Small intestine (tissue), 7 donors: ENCODE data around the gene CD164L2. TPM values are rescaled to one million over a fixed set of nuclear protein-coding genes. Genes with fewer than 3 reads are reported as not detected.
A peak's percentile ranks its signal among the peaks of the same experiment; 100 is the strongest.

Experiments used
- DNase-seq, 2 donors: peaks; one replicate each; pipeline versions ENCODE4 v3.0.0 to v3.0.0-alpha.2; 2013
- FAIRE-seq: peaks from 2 replicates; lab custom pipeline; 2012; peaks lifted over from hg19 to GRCh38; lab: Jason Lieb, UNC
- H3K27ac ChIP-seq, 3 donors: one replicate each; pipeline ENCODE4 v1.5.1; 2013; ENCODE audit warnings: low read length in 2 of 3, mild to moderate bottlenecking in 2 of 3, control low read depth in 1 of 3, inconsistent platforms in 1 of 3, low read depth in 1 of 3, moderate library complexity in 1 of 3
- H3K27me3 ChIP-seq, 3 donors: one replicate each; pipeline ENCODE4 v1.6.1; 2013; ENCODE audit warnings: low read length in 3 of 3, inconsistent platforms in 1 of 3; ENCODE audit not compliant: control insufficient read depth in 3 of 3, insufficient read depth in 3 of 3
- H3K36me3 ChIP-seq, 3 donors: one replicate each; pipeline ENCODE4 v1.6.1; 2013; ENCODE audit warnings: low read length in 3 of 3, inconsistent platforms in 1 of 3, low read depth in 1 of 3, mild to moderate bottlenecking in 1 of 3, moderate library complexity in 1 of 3; ENCODE audit not compliant: control insufficient read depth in 3 of 3, insufficient read depth in 2 of 3
- H3K4me1 ChIP-seq, 3 donors: one replicate each; pipeline ENCODE4 v1.6.1; 2013; ENCODE audit warnings: low read length in 2 of 3, inconsistent platforms in 1 of 3, low read depth in 1 of 3, mild to moderate bottlenecking in 1 of 3, moderate library complexity in 1 of 3; ENCODE audit not compliant: control insufficient read depth in 3 of 3, insufficient read depth in 2 of 3
- H3K4me3 ChIP-seq, 3 donors: one replicate each; pipeline ENCODE4 v1.5.1; 2013; ENCODE audit warnings: low read length in 3 of 3, control low read depth in 1 of 3, inconsistent platforms in 1 of 3, low read depth in 1 of 3, mild to moderate bottlenecking in 1 of 3, moderate library complexity in 1 of 3
- H3K9me3 ChIP-seq, 2 donors: one replicate each; pipeline ENCODE4 v1.6.1; 2013; ENCODE audit warnings: low read depth in 1 of 2, low read length in 1 of 2; ENCODE audit not compliant: control insufficient read depth in 2 of 2, insufficient read depth in 1 of 2
- WGBS, 3 donors: extraction: QIAGEN DNeasy Blood & Tissue Kit; methylation state at CpG; one replicate each; pipeline ENCODE4 v1.1.7; 2013; 5-methylcytosine and 5-hydroxymethylcytosine counted together
- polyA plus RNA-seq, 4 donors: library from polyadenylated mRNA; stranded (reverse) in 3 of 4; unstranded in 1 of 4; fragments of 200-250 nt in 3 of 4; fragments of 120-200 nt in 1 of 4; gene quantifications; one replicate each; pipeline versions ENCODE4 v1.2.1 to v1.2.3, GENCODE V29; 2013
- donor health status: healthy with polysubstance abuse.
- donor health status: control.
- donor health status: control.
- donor health status: Bipolar disorder and iron deficiency.
- donor health status: healthy.

Gene CD164L2
- polyA plus RNA-seq, 4 donors: 0.03 to 0.04 TPM; not detected in 2

DNA sequence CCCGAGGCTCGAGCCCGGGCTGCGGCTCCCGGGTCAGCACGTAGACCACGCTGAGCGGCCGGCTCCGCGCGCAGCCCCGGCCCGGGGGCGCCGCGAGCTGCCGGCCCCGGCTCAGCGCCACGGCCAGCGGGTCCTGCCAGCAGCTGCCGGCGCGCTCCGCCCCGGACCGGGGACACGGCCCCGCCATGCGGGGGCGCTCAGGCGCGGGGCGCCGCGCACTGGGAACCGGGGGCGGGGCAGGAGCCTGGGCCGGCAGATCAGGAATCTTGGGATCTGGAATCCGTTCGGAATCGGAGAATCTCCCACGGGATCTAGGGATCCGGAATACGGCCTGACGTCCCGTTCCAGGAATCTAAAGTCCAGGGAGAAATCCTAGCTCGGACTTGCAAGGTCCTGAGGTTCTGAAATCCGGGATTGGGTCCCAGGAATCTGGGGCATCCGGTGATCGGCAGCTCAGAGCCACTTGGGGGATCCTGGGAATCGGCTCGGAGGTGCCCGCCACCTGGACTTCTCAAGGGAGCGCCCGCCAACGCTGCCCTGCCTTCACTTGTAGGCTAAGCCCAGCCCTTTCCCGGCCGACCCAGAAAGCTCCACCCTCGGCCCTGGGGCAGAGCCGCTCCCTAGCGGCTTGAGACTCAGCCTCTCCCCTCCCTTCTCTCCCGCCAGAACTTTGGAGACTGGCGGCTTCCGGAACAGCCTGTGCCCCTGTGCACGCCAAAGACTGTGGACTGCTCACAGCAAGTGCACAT is 16.5 kb downstream of the CD164L2 start, which contains the start of gene MAP3K6:
Gene MAP3K6 (minus strand): TSS at position 551 of the 749 bp plus-strand sequence. CDS start 364 bp downstream, at position 187.
- WGBS, 3 donors: 1 to 2% (median 1%) methylated on average over 59 to 67 of the region's 67 CpGs
- DNase-seq: peak; percentile 84 to 85

DNA sequence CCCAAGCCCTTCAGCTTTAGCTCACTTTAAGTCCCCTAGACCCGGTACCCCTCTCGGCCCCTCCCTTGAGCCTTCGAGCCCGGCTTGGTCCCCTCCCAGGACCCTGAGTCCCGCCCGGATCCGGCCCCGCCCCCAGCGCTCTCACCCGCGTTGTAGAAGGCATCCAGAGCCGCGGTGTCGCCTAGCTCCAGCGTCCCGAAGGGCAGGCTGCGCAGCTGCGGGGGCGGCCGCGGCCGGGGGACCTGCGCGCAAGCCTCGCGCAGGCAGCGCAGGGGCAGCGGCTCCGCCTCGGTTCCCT is 17.1 kb downstream of the CD164L2 start:
- 0 to 1% (median 0%) methylated on average over 21 to 30 of the region's 30 CpGs for WGBS, 3 donors
- FAIRE-seq: no peak
- H3K4me1 ChIP-seq: peaks cover 0 to 18% (median 4%) of the 10 kb centered on the region in 3 donors
- no peaks in the 10 kb centered on the region for H3K9me3 ChIP-seq
- H3K27ac ChIP-seq: peak overlapping the region in 2 of 3 donors; percentile 89 to 90
- peak overlapping the region; percentile 53 to 67 (median 55) for H3K4me3 ChIP-seq
- H3K27me3 ChIP-seq: peaks cover 0 to 2% (median 0%) of the 10 kb centered on the region in 3 donors
- H3K36me3 ChIP-seq: peaks cover 0 to 16% (median 0%) of the 10 kb centered on the region in 3 donors
- peak; percentile 53 to 84 for DNase-seq

More for the DNA sequence above, 16.5 kb downstream of the CD164L2 start, which contains the start of gene MAP3K6:
- H3K27ac ChIP-seq: peak within 1 kb of the TSS; percentile 53 to 90 (median 89)
- no peak for FAIRE-seq
- peak within 1 kb of the TSS; percentile 53 to 67 (median 55) for H3K4me3 ChIP-seq
- peaks cover 0 to 18% (median 4%) of the 10 kb centered on the region in 3 donors for H3K4me1 ChIP-seq
- H3K36me3 ChIP-seq: peaks cover 0 to 16% (median 0%) of the 10 kb centered on the region in 3 donors
- no peaks in the 10 kb centered on the region for H3K9me3 ChIP-seq
- no peaks in the 10 kb centered on the region for H3K27me3 ChIP-seq

DNA sequence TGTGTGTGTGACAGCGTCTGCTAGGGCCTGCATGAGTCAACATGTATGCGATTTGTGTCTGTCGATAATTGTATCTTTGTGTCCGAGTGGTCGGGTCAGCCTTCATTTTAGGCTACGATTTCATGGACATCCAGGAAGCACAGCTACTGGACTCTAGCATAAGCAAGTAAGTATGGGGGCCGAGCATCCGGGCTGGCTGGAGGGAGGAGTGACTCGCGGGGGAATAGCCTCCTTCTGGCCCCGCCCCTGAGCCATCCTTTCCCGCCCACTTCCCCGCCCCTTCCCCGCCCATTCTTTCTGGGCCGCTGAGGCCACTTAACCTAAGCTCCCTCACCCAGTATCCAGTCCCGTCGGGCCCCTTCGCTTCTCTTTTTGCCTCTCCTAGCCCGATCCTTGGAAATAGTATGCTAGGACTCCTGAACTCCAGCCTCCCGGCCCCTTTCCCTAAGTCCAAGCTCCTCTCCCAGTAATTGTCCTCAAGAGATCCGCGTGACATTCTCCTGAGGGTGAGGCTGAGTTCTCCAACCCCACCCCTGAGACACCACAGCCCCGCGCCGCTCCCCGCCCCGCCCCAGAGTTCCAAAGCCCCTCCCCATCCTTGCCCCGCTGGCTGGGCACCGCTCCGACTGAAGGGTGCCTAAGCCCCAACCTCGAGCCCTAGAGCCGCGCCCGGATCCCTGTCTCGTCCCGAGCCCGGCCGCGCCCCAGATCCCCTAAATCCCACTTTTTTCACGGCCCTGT is 17.6 kb downstream of the CD164L2 start:
- 2 to 4% (median 3%) methylated on average over 40 of the region's 40 CpGs for WGBS, 3 donors
- H3K4me1 ChIP-seq: peaks cover 0 to 18% (median 4%) of the 10 kb centered on the region in 3 donors
- no peak for FAIRE-seq

DNA sequence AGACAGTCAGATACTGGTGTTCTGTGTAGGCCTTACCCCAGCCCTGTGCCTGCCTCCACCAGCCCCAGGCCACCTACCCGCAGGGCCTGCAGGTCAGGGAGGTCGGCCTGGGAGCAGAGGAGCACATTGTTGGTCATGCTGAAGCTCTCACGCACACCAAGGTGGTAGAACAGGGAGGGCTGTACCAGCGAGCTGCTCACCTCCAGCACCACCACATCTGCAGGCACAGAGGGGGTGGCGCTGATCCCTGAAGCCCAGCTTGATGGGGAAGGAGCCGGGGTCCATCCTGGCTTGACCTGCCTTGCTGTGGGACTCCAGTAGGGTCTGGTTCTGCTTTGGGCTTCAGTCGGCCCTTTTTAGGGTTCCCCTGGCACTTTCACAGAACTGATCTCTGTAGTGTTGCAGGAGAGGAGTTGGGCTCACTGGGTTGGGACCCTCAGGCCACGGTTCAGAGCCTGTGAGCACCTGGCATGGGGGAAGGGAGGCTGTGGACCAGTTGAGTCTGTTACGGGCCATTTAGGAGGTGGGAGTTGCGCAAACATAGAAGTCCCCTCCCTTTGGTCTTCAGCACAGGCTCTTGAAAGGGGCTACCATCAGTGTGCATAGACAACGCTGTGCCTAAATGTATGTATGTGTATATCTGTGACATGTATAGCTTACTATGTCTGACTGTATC is 18.3 kb downstream of the CD164L2 start:
- 75 to 77% (median 75%) methylated on average over 11 of the region's 11 CpGs for WGBS, 3 donors
- no peak for FAIRE-seq
- Histone ChIP-seq H3K27me3 (peaks cover 0 to 12% (median 0%) of the 10 kb centered on the region in 3 donors), H3K4me3 (peak overlapping the region in 1 of 3 donors; percentile 53), H3K4me1 (peaks cover 0 to 22% (median 4%) of the 10 kb centered on the region in 3 donors), H3K36me3 (peaks cover 0 to 16% (median 0%) of the 10 kb centered on the region in 3 donors), H3K27ac (peak overlapping the region in 2 of 3 donors; percentile 84 to 90), H3K9me3 (no peaks in the 10 kb centered on the region)
- DNase-seq: no peak

More for the DNA sequence above, 17.6 kb downstream of the CD164L2 start:
- Histone ChIP-seq H3K4me3 (peak overlapping the region; percentile 53 to 67 (median 55)), H3K36me3 (peaks cover 0 to 16% (median 0%) of the 10 kb centered on the region in 3 donors), H3K27ac (peak overlapping the region in 2 of 3 donors; percentile 89 to 90), H3K27me3 (peaks cover 0 to 8% (median 0%) of the 10 kb centered on the region in 3 donors), H3K9me3 (no peaks in the 10 kb centered on the region)
- DNase-seq: peak; percentile 82 to 89

DNA sequence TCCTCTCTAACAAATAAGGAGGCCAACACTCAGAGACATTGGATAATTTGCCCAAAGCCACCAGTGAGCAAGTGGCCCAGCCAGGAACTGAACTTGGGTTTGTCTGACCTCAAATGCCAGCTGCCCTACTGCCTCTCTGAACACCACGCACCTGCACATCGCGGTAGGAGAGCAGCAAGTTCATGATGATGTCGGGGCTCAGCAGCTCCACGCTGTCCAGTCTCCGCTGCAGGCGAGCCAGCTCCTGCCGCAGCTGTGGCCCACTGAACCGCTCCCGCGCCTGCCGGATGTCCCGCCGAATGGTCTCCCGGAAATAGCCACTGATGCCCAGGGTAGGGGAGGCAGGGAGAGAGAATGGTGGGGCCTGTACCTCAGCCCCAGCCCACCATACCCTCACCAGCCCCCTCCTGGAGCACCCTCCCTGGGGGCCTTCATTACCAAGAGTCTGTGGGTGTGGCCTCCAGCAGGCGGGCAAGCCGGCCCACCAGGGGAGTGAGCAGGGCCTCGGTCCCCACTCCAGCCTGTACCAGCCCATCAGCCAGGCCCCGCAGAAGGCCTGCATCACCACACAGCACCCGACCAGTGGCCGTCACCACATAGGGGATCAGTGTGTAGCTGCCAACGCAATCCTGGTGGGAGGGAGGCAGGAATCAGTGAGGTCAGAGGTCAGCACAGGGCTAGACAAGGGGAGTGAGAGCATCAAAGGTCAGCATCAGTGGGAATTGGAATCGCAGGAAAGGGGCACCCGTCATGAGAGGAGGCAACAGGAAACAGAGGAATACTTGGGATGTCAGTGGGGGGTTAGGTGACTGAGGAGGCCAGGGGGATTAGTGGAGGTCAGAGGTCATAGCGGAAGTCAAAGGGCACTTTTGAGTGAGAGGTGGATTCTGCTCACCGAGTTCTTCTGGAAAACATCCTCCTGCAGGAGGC is 19.1 kb downstream of the CD164L2 start:
- Histone ChIP-seq H3K36me3 (peaks cover 0 to 16% (median 0%) of the 10 kb centered on the region in 3 donors), H3K27ac (no peak overlapping the region), H3K9me3 (no peaks in the 10 kb centered on the region), H3K4me3 (no peak overlapping the region), H3K4me1 (peaks cover 0 to 26% (median 4%) of the 10 kb centered on the region in 3 donors), H3K27me3 (peaks cover 0 to 20% (median 0%) of the 10 kb centered on the region in 3 donors)
- FAIRE-seq: no peak
- no peak for DNase-seq
- WGBS, 3 donors: 88 to 89% (median 89%) methylated on average over 26 of the region's 26 CpGs

DNA sequence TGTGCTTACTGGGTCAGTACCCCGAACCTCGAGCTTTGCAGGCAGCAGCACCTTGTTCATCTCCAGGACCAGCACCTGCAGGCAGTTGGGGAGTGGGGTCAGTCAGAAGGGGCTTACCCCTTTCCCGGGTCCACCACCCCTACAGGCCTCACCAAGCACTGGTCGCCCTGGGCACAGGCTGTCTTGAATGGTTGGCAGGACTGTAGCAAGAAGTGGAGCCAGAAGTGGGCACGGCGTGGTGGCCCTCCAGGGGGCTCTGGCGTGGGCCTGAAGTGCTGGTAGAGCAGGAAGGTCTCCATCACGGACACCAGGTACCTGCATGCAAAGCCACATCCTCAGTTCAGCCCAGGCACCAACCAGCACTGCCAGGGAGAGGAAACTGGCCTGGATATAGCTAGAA is 21.6 kb downstream of the CD164L2 start:
- DNase-seq (no peak), FAIRE-seq (no peak)
- Histone ChIP-seq H3K27me3 (peaks cover 0 to 35% (median 0%) of the 10 kb centered on the region in 3 donors), H3K4me1 (peaks cover 0 to 31% (median 4%) of the 10 kb centered on the region in 3 donors), H3K9me3 (no peaks in the 10 kb centered on the region), H3K36me3 (peaks cover 0 to 16% (median 3%) of the 10 kb centered on the region in 3 donors), H3K4me3 (no peak overlapping the region), H3K27ac (no peak overlapping the region)
- WGBS, 3 donors: 89 to 94% (median 90%) methylated on average over 8 of the region's 8 CpGs

DNA sequence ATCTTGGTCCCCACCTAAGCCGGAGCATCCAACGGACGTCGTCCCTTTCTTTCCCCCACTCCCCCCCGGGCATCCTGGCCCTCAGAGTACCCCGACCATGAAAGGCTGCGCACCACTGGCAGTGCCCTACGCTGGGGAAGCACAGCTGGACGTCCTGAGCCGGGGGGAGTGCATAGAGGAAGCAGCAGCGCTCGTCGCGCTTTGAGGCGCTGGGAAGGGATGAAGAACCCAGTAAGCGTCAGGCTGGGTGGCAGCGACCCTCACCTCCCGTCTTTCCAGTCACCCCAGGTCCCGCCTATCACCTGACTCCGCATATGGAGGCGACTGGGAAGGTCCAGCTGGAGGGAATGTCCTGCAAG is 22.1 kb downstream of the CD164L2 start:
- peaks cover 0 to 33% (median 4%) of the 10 kb centered on the region in 3 donors for H3K4me1 ChIP-seq
- WGBS, 3 donors: 83 to 85% (median 84%) methylated on average over 21 of the region's 21 CpGs

More for the DNA sequence above, 22.1 kb downstream of the CD164L2 start:
- no peak overlapping the region for H3K27ac ChIP-seq
- FAIRE-seq (no peak), DNase-seq (no peak)
- H3K9me3 ChIP-seq: no peaks in the 10 kb centered on the region
- H3K4me3 ChIP-seq: no peak overlapping the region
- H3K27me3 ChIP-seq: peaks cover 0 to 35% (median 0%) of the 10 kb centered on the region in 3 donors
- H3K36me3 ChIP-seq: peaks cover 0 to 16% (median 4%) of the 10 kb centered on the region in 3 donors
